ENCODE measurements around the gene ADARB2.

ADARB2 gene

DNA sequence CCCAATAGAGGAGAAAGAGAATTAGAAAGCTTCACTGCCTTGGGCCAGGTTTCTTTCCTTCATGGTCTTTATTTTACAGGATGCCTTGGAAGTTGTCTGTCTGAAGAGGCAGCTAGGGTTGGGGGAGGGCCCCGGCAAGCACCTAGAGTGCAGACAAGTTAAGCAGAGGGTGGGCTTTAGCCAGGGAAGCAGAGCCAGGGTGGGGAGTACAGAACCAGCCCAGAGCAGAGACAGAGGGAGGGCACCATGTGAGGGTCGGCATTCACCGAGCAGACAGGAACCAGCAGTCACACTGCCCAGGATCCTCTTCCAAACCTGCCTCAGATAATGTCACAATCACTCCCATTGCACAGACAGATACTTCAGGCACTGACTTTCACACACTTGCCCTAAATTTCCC, 75.9 kb downstream of the ADARB2 start:
- no peak for DNase-seq

- DNase-seq, result no peak
These were observed 76.5 kb downstream of the ADARB2 start for GRCh38 chr10:1660815-1661214.

GRCh38 chr10:1660386-1660785, 76.9 kb downstream of the ADARB2 start:
- no peak for DNase-seq

DNA sequence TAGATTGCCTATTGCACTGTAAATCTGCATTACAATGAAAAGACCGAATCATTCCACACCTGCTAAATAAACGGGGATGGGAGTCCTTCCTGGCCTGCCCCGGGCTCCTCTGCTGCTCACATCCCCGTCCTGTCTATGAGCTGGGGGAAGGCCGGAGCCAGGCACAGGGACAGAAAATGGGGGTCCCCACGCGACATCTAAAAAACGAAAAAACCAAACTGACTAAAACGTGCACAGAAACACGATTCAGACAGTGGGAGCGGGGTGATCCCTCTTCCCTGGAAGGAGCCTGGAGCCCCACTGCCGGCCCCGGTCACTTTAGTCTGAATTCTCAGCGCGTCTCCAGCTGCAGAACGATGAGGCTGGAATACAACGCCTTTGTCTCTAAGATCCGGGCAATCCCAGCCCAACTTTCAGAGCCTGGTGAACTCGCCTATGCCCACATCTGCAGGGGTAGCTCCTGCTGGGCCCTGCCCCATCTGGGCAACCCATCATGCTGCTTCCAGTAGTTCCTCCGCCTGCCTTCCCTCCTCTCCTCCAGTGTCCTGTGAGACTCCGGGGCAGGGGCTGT, 78.0 kb downstream of the ADARB2 start:
- no peak for DNase-seq

DNA sequence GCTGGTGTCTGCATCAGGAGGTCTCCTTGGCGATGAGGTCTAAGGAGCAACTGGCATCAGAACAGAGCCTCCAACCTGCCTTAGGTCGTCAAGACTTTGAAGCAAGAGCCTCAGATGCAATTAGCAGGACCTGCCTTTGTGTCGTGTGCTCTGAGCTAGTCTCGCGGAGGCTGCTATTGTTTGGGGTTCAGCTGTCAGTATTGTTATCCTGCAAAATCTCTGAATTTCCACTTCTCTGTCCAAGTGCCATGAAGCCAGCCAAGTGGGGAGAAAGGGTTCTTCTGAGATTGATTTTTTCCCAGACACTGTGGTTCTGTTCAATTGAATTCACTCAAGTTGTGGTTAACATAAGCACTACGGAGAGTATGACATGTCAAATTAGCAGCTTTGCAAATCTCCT, 78.7 kb downstream of the ADARB2 start:
- DNase-seq, result no peak

- DNase-seq, result no peak
These were observed 79.8 kb downstream of the ADARB2 start for GRCh38 chr10:1657479-1657878.

- DNase-seq, result no peak
These were observed 82.0 kb downstream of the ADARB2 start for GRCh38 chr10:1655367-1655766.

- DNase-seq, result no peak
These were observed 82.4 kb downstream of the ADARB2 start for GRCh38 chr10:1654811-1655356.

DNA sequence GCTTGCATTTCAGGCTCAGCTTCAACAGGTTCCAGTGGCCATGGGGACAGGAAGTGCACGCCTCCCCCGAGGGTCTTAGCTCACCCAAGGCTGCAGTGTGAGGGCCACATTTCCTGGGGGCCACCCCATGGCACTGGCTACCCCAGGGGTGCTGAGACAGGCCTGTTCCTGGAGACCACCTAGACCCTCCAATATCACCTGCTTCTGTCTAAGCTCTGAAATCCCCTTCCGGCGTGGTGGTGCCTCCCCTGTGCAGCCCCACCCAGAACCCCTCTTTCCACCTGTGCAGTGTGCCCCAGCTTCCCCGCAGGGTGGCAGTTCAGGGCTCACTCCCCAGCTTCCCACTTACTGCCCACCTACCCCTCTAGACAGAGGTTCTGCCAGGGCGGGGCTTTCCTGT, 83.1 kb downstream of the ADARB2 start:
- DNase-seq, result no peak

DNA sequence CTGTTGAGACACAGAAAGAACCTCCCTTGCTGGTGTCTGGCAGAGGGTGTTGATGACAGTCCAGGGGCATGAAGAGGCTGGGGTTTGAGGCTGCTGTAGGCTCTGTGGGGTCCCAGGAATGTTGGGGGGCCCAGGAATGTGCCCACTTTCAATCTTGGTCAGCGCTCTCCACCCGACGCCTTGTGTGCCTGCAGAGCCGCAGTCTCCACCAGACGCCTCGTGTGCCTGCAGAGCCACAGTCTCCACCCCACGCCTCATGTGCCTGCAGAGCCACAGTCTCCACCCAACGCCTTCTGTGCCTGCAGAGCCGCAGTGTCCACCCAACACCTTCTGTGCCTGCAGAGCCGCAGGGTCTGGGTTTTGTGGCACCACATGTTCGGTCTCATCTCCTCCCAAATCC, 84.0 kb downstream of the ADARB2 start:
- no peak for DNase-seq

DNA sequence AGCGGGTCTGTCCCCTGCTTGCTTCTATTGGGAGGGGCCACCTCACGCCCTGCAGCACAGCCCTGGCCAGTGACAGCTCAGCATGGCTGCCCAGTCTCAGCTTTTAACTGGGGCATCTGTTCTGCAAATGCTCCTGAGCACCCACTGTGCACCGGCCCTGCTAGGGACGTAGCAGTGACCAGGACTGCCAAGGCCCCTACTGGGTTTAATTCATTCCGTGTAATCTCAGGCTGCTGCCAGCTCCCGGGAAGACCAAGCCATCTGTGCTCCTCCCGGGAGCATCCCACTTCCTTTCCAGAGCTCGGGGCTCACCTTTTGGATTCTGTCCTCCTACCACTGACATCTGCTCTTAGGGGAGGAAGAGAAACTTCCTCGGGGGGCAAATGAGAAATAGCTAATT, 85.2 kb downstream of the ADARB2 start:
- DNase-seq, result no peak

GRCh38 chr10:1651270-1651966, 85.9 kb downstream of the ADARB2 start:
- DNase-seq, result no peak

- no peak for DNase-seq
These were observed 86.6 kb downstream of the ADARB2 start for GRCh38 chr10:1650542-1651269.

GRCh38 chr10:1648648-1649047, 88.7 kb downstream of the ADARB2 start:
- DNase-seq, result no peak

- DNase-seq, result no peak
These were observed 91.0 kb downstream of the ADARB2 start for GRCh38 chr10:1646332-1646731.

DNA sequence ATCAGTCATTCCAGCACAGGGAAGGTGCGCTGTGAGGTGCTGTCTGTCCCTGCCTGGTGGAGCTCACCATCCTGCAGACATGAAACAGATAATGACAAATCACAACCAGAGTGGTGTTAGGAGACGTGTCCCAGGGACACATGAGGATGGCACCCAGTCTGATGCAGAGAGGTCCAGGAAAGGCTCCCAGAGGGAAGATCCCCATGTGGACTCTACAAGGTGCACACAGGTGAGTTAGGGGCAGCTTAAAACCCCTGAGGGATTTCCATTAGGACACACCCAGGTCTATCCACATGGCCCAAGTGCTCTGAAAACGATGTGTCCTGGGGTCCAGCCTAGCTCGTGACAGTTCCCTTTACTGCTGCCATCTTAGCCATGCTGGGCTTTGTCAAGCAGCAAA, 91.4 kb downstream of the ADARB2 start:
- no peak for DNase-seq

DNA sequence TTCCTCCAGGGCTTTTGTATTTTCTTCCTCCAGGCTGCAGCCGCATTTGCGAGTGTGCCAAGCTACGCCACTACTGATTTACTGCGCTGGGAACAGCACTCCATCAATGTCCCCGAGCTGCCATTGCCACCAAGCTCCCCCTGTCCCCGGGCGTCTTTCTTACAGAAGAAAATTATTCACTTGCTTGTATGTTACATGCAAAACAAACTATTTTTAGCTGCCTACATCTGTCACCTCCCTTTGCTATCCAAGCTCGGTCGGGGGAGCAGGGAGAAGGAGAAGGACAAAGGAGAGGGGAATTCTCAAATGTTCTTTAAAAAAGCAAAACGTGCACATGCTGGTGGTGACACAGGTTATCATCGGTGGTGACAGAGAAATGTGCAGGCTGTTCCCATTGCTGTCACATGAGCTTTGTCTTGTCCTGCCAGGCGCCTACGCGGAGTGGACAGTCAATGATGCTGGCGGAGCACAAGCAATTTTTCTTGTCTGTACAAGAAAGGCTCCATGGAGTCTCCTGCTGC, 93.1 kb downstream of the ADARB2 start:
- no peak for DNase-seq

DNA sequence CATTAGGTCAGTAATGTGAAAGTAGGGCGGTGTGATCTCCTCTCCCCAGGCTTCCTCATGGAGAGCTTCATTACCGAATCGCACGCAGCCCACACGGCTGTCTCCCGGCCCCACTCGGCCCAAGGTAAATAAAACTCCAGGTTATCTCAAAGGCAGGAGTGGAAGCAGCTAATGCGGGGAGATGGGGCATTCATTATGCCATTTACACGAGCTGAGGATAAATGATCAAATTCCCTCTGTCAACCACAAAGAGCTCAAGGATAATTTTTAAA, 93.5 kb downstream of the ADARB2 start:
- DNase-seq, result no peak

DNA sequence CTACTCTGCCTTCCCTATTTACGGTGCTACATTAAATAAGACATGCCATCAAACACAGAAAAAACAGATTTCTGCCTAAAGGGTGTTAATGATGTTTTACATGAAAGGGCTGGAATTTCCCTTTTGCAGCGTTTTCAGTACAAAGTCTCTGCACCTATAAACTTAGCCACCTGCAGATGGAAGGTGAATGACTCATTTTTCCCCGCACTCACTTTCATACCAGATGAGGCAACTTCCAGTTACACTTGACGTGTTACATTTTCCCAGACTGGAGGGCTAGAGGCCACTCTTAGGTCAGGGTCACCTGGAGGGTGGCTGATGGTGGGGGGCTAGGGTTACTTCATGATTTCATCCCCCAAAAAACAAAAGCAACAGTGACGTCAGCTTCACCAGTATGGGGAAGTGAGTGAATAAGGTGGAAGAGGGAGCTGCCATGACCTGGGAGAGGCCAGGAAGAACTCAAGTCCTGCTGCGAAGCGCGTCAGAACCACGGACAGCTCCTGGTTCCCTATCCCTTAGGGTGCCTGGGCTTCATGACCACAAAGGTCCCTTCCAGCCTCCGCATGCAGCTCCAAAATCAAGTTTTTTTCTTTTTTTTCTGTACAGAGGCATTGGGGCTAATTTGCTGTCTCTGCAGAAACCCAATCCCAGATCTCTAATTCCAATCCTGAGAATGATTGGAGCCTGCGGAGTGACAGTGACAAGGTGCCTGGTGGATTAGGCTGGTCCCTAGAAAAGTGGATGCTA, 94.0 kb downstream of the ADARB2 start:
- peak; percentile 49 for DNase-seq

DNA sequence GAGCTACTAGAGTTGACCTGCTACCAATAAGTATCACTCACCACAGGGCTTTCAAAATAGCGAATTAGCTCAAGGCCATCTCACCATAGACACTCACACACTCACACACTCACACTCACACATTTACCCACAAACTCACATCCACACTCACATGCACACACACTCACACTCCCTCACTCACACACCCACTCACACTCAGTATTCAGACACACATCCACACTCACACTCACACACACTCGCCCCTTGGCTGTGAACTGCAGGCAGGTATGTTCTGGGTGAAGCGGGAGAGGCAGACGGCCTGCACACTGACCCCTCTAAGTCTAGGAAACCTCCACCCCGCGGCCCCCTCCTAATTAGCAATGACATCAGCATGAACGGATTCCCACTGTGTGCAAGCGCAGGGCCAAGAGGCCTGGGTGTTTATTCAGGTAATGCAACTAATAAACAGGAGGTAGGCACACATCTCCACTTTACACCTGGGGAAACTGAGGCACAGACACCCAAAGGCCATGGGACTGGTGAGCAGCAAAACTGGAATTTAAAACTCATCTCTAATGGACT, 94.6 kb downstream of the ADARB2 start:
- DNase-seq, result no peak

DNA sequence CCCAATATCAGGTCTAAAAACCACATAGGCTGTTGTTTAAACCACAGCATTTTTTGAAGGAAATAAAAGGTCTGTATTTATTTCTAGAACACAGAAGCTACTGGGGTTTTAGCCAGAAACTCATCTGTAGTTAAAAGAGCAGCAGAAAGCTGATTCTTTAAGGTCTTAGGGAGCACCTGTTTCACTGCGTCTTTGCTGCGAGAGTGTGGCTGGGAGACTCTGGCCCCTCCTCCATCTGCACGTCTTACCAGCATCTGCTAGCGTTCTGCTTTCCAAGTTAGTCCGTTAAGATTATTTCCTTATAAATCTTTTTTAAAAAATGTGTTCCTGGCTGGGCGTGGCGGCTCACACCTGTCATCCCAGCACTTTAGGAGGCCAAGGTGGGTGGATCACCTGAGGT, 95.9 kb downstream of the ADARB2 start:
- DNase-seq, result no peak

DNA sequence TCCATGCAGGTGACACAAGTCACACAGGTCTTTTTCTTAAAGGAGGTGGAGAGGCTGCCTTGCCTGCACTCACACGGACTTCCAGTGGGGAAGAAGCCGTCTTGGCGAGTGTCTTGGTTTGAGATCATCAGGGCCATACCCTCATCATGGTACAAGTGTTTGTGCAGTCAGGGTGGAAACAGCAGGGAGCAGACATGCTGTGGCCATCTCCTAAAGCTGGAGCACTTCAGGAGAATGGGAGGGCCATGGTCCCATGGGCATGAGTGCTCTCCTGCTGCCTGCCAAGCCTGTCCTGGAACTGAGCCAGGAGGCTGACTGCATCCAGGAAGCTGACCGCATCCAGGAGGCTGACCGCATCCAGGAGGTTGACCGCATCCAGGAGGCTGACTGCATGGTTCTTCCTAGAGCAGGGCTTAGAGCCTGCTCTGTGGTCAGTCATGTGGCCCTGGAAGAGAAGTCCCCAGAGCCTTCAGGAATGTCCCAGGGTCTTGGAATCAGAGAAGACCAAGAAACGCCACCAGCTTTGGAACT, 98.4 kb downstream of the ADARB2 start:
- no peak for DNase-seq

GRCh38 chr10:1635340-1635739, 102.0 kb downstream of the ADARB2 start:
- no peak for DNase-seq
